ENCODE data around the gene SLK.

The SLK gene

GRCh38 chr10:104035194-104036068 is 68.5 kb downstream of the SLK start:
- no peak for DNase-seq

GRCh38 chr10:104036069-104036384 is 69.1 kb downstream of the SLK start:
- no peak for DNase-seq

- no peak for DNase-seq
Observed at GRCh38 chr10:104036518-104037260, 69.7 kb downstream of the SLK start.

- no peak for DNase-seq
Observed at GRCh38 chr10:104037261-104037951, 70.5 kb downstream of the SLK start.

- no peak for DNase-seq
Observed at GRCh38 chr10:104038537-104038936, 71.6 kb downstream of the SLK start.

- DNase-seq = no peak
Observed at GRCh38 chr10:104038958-104039752, 72.2 kb downstream of the SLK start.

- DNase-seq = no peak
Observed at GRCh38 chr10:104040382-104040781, 73.4 kb downstream of the SLK start.

- no peak for DNase-seq
Observed at GRCh38 chr10:104040862-104041789, 74.2 kb downstream of the SLK start.

- no peak for DNase-seq
Observed at GRCh38 chr10:104041891-104042535, 75.1 kb downstream of the SLK start.

GRCh38 chr10:104043185-104043830 is 76.4 kb downstream of the SLK start:
- no peak for DNase-seq

- DNase-seq = no peak
Observed at GRCh38 chr10:104043854-104044253, 76.9 kb downstream of the SLK start.

- no peak for DNase-seq
Observed at GRCh38 chr10:104045151-104046089, 78.5 kb downstream of the SLK start.

- no peak for DNase-seq
Observed at GRCh38 chr10:104046651-104047050, 79.7 kb downstream of the SLK start.

GRCh38 chr10:104049504-104050250 is 82.7 kb downstream of the SLK start:
- DNase-seq = no peak

GRCh38 chr10:104052431-104052830 is 85.5 kb downstream of the SLK start:
- DNase-seq = no peak

- no peak for DNase-seq
Observed at GRCh38 chr10:104053201-104053600, 86.3 kb downstream of the SLK start.

GRCh38 chr10:104054430-104054829 is 87.5 kb downstream of the SLK start:
- no peak for DNase-seq

- no peak for DNase-seq
Observed at GRCh38 chr10:104056619-104057273, 89.8 kb downstream of the SLK start.

Data from NCI-H526 treated with DMSO at 0.1 percent for 48 hours (cell line).